Measurements from ENCODE around the gene EEIG1.

The EEIG1 gene

DNA sequence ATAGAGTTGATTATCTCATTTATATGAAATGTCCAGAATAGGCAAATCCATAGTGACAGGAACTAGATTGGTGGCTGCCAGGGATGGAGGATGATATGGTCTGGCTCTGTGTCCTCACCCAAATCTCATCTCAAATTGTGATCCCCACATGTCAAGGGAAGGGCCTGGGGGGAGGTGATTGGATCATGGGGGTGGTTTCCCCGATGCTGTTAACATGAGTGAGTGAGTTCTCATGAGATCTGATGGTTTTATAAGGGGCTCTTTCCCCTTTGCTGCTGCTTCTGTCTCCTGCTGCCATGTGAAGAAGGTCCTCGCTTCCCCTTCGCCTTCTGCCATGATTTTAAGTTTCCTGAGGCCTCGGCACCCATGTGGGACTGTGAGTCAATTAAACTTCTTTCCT lies 21.4 kb downstream of the EEIG1 start:
- ChIA-PET CTCF (interaction anchor here (0.6 to 9.0 kb wide), 3 partner anchors 16 to 75 kb away, joined by 3 to 135 read pairs (median 45); no protein-coding TSS in a partner anchor), POLR2A (no interaction called here)
- Histone ChIP-seq H3K9me3 (ENCODE audit: control insufficient read depth, insufficient read depth, low read depth, low read length) (no peaks in the 10 kb centered on the region), H3K4me3 (ENCODE audit: low read depth, low read length) (no peak overlapping the region), H3K36me3 (ENCODE audit: control insufficient read depth in 2 of 2, insufficient read depth in 1 of 2, low read length in 2 of 2) (no peaks in the 10 kb centered on the region), H3K27ac (ENCODE audit: extremely low read depth, low read depth, low read length) (no peak overlapping the region), H3K4me1 (ENCODE audit: control insufficient read depth, insufficient read depth, low read length) (peaks cover 11% of the 10 kb centered on the region)
- TF ChIP-seq, protein P1, sequence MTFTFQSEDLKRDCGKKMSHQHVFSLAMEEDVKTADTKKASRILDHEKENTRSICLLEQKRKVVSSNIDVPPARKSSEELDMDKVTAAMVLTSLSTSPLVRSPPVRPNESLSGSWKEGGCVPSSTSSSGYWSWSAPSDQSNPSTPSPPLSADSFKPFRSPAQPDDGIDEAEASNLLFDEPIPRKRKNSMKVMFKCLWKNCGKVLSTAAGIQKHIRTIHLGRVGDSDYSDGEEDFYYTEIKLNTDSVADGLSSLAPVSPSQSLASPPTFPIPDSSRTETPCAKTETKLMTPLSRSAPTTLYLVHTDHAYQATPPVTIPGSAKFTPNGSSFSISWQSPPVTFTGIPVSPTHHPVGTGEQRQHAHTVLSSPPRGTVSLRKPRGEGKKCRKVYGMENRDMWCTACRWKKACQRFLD (tag by site-specific recombination; IDR thresholded peaks at IDR 0.05), result no peak
- TF ChIP-seq ZNF776 (tag by site-specific recombination; IDR thresholded peaks at IDR 0.05; ENCODE audit: borderline replicate concordance), result no peak
- no peak for TF ChIP-seq TRIM28 (IDR thresholded peaks at IDR 0.05; ENCODE audit: borderline replicate concordance, low read length)
- no peak for TF ChIP-seq FEZF1 (tag by site-specific recombination; IDR thresholded peaks at IDR 0.05)
- TF ChIP-seq REPIN1 (tag by site-specific recombination; IDR thresholded peaks at IDR 0.05; ENCODE audit: low read depth), result no peak
- no peak for TF ChIP-seq YY1 (tag by site-specific recombination; IDR thresholded peaks at IDR 0.05)
- no peak for TF ChIP-seq ZNF777 (tag by site-specific recombination; IDR thresholded peaks at IDR 0.05; ENCODE audit: borderline replicate concordance)

DNA sequence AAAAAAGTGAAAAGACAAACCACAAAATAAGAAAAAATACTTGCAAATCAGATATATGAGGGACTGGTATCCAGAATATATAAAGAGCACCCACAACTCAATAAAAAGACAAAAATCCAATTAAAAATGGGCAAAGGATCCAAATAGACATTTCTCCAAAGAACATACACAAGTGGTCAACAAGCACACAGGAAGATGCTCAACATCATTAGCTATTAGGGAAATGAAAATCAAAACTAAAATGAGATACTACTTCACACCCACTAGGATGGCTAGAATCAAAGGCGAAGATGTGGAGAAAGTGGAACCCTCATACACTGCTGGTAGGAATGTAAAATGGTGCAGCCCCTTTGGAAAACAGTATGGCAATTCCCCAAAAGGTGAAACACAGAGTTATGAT lies 22.1 kb downstream of the EEIG1 start:
- no peaks in the 10 kb centered on the region for H3K9me3 ChIP-seq (ENCODE audit: control insufficient read depth, insufficient read depth, low read depth, low read length)
- no peak overlapping the region for H3K4me3 ChIP-seq (ENCODE audit: low read depth, low read length)
- peaks cover 11% of the 10 kb centered on the region for H3K4me1 ChIP-seq (ENCODE audit: control insufficient read depth, insufficient read depth, low read length)
- ChIA-PET CTCF (interaction anchor here (0.6 to 9.0 kb wide), 4 partner anchors 16 to 409 kb away, joined by 4 to 135 read pairs (median 24); no protein-coding TSS in a partner anchor), POLR2A (no interaction called here)
- no peaks in the 10 kb centered on the region for H3K36me3 ChIP-seq (ENCODE audit: control insufficient read depth in 2 of 2, insufficient read depth in 1 of 2, low read length in 2 of 2)
- no peak overlapping the region for H3K27ac ChIP-seq (ENCODE audit: extremely low read depth, low read depth, low read length)
- TF ChIP-seq, protein P2, sequence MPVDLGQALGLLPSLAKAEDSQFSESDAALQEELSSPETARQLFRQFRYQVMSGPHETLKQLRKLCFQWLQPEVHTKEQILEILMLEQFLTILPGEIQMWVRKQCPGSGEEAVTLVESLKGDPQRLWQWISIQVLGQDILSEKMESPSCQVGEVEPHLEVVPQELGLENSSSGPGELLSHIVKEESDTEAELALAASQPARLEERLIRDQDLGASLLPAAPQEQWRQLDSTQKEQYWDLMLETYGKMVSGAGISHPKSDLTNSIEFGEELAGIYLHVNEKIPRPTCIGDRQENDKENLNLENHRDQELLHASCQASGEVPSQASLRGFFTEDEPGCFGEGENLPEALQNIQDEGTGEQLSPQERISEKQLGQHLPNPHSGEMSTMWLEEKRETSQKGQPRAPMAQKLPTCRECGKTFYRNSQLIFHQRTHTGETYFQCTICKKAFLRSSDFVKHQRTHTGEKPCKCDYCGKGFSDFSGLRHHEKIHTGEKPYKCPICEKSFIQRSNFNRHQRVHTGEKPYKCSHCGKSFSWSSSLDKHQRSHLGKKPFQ (tag by site-specific recombination; IDR thresholded peaks at IDR 0.05), result no peak
- peak; percentile 93 for TF ChIP-seq ZNF664 (tag by site-specific recombination; IDR thresholded peaks at IDR 0.05)
- TF ChIP-seq, protein P3, sequence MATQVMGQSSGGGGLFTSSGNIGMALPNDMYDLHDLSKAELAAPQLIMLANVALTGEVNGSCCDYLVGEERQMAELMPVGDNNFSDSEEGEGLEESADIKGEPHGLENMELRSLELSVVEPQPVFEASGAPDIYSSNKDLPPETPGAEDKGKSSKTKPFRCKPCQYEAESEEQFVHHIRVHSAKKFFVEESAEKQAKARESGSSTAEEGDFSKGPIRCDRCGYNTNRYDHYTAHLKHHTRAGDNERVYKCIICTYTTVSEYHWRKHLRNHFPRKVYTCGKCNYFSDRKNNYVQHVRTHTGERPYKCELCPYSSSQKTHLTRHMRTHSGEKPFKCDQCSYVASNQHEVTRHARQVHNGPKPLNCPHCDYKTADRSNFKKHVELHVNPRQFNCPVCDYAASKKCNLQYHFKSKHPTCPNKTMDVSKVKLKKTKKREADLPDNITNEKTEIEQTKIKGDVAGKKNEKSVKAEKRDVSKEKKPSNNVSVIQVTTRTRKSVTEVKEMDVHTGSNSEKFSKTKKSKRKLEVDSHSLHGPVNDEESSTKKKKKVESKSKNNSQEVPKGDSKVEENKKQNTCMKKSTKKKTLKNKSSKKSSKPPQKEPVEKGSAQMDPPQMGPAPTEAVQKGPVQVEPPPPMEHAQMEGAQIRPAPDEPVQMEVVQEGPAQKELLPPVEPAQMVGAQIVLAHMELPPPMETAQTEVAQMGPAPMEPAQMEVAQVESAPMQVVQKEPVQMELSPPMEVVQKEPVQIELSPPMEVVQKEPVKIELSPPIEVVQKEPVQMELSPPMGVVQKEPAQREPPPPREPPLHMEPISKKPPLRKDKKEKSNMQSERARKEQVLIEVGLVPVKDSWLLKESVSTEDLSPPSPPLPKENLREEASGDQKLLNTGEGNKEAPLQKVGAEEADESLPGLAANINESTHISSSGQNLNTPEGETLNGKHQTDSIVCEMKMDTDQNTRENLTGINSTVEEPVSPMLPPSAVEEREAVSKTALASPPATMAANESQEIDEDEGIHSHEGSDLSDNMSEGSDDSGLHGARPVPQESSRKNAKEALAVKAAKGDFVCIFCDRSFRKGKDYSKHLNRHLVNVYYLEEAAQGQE (tag by site-specific recombination; IDR thresholded peaks at IDR 0.05), result no peak

DNA sequence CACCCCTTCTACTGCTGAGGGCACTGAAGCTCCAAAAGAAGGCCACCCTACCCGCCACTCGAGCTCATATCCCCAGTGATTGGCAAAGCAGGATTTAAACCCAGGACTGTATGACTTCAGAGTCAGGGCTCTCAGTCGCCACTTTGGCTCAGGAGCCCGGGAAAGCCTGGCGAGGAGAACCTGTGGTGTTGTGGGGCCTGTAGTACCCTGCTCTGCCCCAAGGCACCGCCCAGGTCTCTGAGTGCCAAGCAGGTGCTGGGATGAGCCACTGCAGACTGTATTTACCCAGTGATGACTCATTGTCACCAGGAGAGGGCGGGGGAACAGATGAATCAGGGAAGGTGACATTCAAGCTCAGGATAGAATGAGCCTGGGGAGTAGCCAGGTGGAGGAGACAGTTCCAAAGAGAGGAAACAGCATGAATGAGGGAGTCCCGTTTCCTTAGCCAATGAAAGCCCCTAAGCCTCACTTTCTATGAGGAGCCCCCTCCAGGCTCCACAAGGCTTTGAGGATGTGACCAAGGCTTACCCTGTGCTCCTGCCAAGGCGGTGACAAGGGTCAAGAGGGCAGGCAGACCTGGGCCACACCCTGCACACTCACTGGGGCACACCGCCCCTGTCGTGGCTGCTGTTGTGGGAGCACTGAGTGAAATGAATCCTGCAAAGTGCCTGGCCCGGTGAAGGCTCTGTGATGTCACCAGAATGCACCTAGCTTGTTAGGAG lies 25.3 kb downstream of the EEIG1 start:
- H3K36me3 ChIP-seq (ENCODE audit: control insufficient read depth in 2 of 2, insufficient read depth in 1 of 2, low read length in 2 of 2), result no peaks in the 10 kb centered on the region
- no peak overlapping the region for H3K4me3 ChIP-seq (ENCODE audit: low read depth, low read length)
- ChIA-PET CTCF (interaction anchor here (0.6 to 9.0 kb wide), 21 partner anchors 10 to 448 kb away, joined by 3 to 135 read pairs (median 4); no protein-coding TSS in a partner anchor), POLR2A (interaction anchor here (0.6 to 2.7 kb wide), 9 partner anchors 8 to 173 kb away, joined by 3 to 19 read pairs (median 3); partner anchors contain the start of genes EEIG1, NAIF1 and SLC25A25)
- peaks cover 8% of the 10 kb centered on the region for H3K4me1 ChIP-seq (ENCODE audit: control insufficient read depth, insufficient read depth, low read length)
- H3K27ac ChIP-seq (ENCODE audit: extremely low read depth, low read depth, low read length), result no peak overlapping the region; the same call in 1 of the 2 replicates
- no peaks in the 10 kb centered on the region for H3K9me3 ChIP-seq (ENCODE audit: control insufficient read depth, insufficient read depth, low read depth, low read length)
- TF ChIP-seq SP3 (tag by site-specific recombination; IDR thresholded peaks at IDR 0.05), result peak; percentile 38; the same call in 1 of the 2 replicates
- TF ChIP-seq IKZF3 (tag by site-specific recombination; IDR thresholded peaks at IDR 0.05), result peak; percentile 53
- TF ChIP-seq, protein P4, sequence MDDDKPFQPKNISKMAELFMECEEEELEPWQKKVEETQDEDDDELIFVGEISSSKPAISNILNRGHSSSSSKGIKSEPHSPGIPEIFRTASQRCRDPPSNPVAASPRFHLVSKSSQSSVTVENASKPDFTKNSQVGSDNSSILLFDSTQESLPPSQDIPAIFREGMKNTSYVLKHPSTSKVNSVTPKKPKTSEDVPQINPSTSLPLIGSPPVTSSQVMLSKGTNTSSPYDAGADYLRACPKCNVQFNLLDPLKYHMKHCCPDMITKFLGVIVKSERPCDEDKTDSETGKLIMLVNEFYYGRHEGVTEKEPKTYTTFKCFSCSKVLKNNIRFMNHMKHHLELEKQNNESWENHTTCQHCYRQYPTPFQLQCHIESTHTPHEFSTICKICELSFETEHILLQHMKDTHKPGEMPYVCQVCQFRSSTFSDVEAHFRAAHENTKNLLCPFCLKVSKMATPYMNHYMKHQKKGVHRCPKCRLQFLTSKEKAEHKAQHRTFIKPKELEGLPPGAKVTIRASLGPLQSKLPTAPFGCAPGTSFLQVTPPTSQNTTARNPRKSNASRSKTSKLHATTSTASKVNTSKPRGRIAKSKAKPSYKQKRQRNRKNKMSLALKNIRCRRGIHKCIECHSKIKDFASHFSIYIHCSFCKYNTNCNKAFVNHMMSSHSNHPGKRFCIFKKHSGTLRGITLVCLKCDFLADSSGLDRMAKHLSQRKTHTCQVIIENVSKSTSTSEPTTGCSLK (tag by site-specific recombination; IDR thresholded peaks at IDR 0.05), result no peak
- TF ChIP-seq ZNF624 (tag by site-specific recombination; IDR thresholded peaks at IDR 0.05), result no peak
- no peak for TF ChIP-seq ZNF169 (tag by site-specific recombination; IDR thresholded peaks at IDR 0.05)
- TF ChIP-seq, protein P5, sequence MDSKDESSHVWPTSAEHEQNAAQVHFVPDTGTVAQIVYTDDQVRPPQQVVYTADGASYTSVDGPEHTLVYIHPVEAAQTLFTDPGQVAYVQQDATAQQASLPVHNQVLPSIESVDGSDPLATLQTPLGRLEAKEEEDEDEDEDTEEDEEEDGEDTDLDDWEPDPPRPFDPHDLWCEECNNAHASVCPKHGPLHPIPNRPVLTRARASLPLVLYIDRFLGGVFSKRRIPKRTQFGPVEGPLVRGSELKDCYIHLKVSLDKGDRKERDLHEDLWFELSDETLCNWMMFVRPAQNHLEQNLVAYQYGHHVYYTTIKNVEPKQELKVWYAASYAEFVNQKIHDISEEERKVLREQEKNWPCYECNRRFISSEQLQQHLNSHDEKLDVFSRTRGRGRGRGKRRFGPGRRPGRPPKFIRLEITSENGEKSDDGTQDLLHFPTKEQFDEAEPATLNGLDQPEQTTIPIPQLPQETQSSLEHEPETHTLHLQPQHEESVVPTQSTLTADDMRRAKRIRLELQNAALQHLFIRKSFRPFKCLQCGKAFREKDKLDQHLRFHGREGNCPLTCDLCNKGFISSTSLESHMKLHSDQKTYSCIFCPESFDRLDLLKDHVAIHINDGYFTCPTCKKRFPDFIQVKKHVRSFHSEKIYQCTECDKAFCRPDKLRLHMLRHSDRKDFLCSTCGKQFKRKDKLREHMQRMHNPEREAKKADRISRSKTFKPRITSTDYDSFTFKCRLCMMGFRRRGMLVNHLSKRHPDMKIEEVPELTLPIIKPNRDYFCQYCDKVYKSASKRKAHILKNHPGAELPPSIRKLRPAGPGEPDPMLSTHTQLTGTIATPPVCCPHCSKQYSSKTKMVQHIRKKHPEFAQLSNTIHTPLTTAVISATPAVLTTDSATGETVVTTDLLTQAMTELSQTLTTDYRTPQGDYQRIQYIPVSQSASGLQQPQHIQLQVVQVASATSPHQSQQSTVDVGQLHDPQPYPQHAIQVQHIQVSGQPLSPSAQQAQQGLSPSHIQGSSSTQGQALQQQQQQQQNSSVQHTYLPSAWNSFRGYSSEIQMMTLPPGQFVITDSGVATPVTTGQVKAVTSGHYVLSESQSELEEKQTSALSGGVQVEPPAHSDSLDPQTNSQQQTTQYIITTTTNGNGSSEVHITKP (tag by site-specific recombination; IDR thresholded peaks at IDR 0.05), result peak; percentile 81
- peak; percentile 38; the same call in 1 of the 2 replicates for TF ChIP-seq WT1 (tag by site-specific recombination; IDR thresholded peaks at IDR 0.05)
- no peak for TF ChIP-seq REPIN1 (tag by site-specific recombination; IDR thresholded peaks at IDR 0.05; ENCODE audit: low read depth)

Data from HEK293 (cell line).